ENCODE measurements around the gene PIM1.

GRCh38 chr6:37202788-37203491, 33.0 kb downstream of the PIM1 start:
- TF ChIP-seq EZH2 (IDR thresholded peaks at IDR 0.05; ENCODE audit: borderline replicate concordance, low read depth, low read length, poor library complexity, severe bottlenecking) (no peak), CTCF (conservative IDR thresholded peaks at IDR 0.05; ENCODE audit: low read depth, low read length) (no peak)

Measured in A673 (cell line).